GM03348 (cell line): Measurements from ENCODE around the gene OR14J1.
"Not testable (repeated sequence)": the region's sequence is repeated elsewhere in the genome, so short reads cannot be mapped to it uniquely, and the experiment has no call there.

ENCODE experiments used
- DNase-seq: peaks from one replicate; pipeline ENCODE4 v3.0.0; 2012; ENCODE audit warnings: low spot score

OR14J1 gene

GRCh38 chr6:29301316-29301715, at the start of gene OR14J1:
TSS of gene OR14J1 (plus strand) at chr6:29301701. CDS start at chr6:29306690, 4,989 bp downstream.
- DNase-seq: no peak

DNA sequence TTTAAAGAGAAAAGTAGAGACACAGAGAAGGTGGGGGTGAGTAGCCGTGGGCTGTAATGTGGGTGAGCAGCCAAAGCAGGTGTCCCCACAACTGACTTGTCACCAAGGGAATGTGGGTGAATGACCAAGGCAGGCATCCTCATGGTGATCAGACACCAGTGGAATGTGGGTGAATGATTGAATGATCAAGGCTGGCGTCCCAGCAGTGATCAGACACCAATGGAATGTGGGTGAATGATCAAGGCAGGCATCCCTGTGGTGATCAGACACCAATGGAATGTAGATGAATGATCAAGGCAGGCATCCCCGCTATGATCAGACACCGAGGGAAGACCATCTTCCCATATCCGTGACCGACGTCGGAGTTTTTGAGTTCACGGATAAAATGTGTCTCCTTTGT, 49.8 kb upstream of the OR14J1 start:
- DNase-seq: no peak

GRCh38 chr6:29255530-29255929, 46.0 kb upstream of the OR14J1 start:
- no peak for DNase-seq

DNA sequence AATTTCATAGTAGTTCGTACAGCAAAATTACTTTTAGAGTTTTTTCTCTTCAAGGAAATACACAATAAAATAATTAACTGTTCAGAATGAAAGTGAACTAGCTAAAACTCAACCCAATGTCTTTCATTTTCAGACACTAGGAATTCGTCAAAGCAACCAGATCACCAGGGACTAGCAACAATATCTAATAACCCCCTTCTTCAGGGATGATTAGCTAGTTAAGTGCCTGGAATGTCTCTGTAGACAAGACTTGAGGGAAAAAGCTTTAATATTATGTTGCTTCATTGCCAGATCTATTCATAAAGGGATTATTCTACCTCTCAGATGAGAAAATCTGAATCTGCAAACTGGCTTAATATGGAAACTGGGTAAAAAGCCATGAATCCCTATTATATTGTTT, 41.8 kb upstream of the OR14J1 start:
- no peak for DNase-seq

DNA sequence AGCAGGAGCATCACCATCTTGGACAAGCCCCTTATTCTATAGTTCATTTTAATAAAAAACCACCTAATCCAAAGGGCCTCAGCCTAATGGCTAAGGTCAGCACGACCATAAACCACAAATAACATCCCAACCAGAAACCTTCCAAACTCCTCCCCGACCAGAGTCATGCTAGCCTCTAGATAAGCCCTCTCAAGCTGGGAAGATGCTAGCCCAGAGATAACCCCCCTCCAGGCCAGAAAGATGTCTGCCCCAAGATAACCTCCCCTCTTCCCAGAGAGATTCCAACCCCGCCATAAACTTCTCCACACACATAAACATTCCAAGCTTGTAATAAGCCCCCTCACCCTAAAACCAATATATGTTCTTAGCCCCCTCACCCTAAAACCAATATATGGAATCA, 38.5 kb upstream of the OR14J1 start:
- DNase-seq: no peak

DNA sequence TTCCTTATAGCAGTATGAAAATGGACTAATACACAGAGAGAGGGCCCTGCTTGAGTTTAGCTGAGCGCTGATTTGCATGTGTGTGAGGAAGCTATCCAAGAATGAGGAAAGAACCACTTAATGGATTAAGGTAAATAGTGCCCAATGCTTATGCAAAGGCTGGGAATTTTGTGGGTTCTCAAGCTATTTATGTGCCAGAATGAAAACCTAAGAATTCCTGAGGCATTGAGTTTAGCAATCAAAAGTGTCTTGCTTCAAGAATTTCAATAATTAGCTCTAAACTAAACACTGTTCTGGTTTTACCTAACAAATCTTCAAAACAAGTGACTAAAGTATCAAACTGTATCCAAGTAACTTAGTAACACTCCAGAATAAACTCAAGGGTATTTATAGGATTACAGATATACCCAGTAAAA, 7.0 kb upstream of the OR14J1 start:
- DNase-seq: no peak

DNA sequence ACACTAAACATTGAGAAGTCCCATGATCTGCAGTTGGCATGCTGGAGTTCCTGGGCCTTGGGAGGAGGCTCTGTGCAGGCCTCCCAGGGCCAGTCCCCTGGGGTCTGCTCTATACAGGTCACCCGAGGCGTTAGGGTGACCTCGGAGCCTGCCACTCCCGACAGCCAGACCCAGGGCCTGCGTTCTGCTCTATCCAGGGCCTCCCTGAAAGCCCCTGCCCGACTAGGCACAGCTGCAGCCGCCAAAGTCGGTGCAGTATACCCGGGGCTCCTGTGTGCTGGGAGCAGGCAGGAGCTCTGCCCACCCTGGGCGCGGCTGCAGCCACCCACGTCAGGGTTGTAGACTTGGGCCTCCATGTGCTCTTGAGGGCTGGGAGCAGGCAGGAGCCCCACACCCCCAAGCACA, 6.3 kb upstream of the OR14J1 start:
- no peak for DNase-seq

DNA sequence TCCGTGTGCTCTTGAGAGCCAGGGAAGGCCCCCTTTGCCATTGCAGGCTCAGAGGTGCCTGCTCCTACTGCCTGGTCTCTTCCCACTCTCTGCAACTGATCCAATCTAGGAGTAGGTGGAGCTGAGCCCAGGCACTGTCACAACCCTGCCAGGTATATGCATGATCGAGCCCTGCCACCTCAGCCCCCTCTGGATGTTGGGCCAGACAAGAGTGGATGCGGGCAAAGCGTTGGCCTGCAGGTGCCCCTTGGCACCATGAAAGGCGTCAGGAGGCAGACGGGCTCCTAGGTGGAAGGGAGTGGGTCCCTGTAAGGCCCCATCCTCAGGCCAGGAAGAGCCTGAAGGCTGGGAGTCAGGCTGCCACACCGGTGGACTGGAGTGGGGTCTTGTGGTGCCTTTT, 5.9 kb upstream of the OR14J1 start:
- DNase-seq: no peak

GRCh38 chr6:29319931-29320330, 18.4 kb downstream of the OR14J1 start:
- no peak for DNase-seq

DNA sequence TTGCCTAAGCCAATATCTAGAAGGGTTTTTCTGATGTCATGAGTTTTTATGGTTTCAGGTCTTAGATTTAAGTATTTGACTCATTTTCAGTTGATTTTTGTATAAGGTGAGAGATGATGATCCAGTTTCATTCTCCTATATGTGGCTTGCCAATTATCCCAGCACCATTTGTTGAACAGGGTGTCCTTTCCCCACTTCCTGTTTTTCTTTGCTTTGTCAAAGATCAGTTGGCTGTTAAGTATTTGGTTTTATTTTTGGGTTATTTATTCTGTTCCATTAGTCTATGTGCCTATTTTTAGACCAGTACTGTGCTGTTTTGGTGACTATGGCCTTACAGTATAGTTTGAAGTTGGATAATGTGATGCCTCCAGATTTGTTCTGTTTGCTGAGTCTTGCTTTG, 21.8 kb downstream of the OR14J1 start:
- not testable (repeated sequence) for DNase-seq

DNA sequence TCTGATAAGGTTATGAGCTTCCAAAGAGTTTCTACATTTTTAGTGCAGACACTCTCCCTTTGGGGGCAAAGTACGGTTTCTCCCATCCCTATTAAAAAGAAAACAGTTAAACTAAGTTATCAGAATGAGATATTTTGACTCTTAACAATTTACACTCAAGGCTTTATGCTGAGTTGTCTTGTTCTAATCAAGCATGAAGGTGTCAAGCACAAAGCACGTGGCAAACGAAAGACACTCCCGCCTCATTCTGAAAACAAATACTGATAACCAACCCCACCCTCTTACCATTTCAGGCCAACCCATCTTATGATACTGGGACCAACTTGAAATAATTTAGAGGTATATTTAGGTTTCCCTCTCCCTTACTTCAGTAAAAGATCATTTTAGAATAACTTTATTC, 24.3 kb downstream of the OR14J1 start:
- DNase-seq: no peak

GRCh38 chr6:29332676-29333075, 31.2 kb downstream of the OR14J1 start:
- no peak for DNase-seq

GRCh38 chr6:29336269-29336668, 34.8 kb downstream of the OR14J1 start:
- no peak for DNase-seq

DNA sequence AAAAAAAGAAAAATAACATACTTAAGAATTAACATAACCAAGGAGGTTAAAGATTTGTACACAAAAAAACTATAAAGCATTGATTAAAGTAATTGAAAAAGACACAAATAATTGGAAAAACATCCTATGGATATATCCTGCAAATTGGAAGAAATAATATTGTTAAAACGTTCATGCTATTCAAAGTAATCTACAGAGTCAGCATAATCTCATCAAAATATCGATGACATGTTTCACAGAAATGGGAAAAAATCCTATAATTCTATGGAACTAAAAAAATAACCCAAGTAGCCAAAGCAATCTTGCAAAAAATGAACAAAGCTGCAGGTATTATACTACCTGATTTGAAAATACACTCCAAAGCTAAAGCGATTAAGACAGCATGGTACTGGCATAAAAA, 43.9 kb downstream of the OR14J1 start:
- DNase-seq: no peak

DNA sequence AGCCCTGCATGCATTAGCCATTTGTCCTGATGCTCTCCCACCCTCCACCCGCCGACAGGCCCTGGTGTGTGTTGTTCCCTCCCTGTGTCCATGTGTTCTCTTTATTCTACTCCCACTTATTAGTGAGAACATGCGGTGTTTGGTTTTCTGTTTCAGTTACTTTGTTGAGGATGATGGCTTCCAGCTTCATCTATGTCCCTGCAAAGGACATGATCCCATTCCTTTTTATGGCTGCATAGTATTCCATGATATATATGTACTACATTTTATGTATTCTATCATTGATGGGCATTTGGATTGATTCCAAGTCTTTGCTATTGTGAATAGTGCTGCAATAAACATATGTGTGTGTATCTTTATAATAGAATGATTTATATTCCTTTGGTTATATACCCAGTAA, 47.8 kb downstream of the OR14J1 start:
- not testable (repeated sequence) for DNase-seq

GRCh38 chr6:29354980-29355379, 53.5 kb downstream of the OR14J1 start:
- no peak for DNase-seq

DNA sequence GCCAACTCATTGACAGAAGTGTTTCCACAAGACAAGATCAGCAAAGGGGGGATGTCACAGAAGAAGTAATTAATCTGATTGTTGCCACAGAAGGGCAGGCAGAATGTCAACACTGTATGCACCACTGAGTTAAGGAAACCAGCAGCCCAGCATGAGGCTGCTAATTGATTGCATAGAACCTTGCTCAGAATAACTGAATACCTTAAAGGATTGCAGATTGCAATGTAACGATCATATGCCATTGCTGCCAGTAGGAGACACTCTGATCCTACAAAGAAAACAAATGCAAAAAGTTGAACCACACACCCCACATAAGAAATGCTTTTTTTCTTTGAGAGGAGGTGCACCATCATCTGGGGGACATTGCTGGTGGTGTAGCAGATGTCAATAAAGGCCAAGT, 54.1 kb downstream of the OR14J1 start:
- no peak for DNase-seq
